Spinal cord (tissue), 10 donors: ENCODE results near the gene GMIP. TPM values are rescaled to one million over a fixed set of nuclear protein-coding genes. Genes with fewer than 3 reads are reported as not detected.
"Not testable (repeated sequence)": the region's sequence is repeated elsewhere in the genome, so short reads cannot be mapped to it uniquely, and the experiment has no call there.

ENCODE experiments used
- DNase-seq, 6 donors: peaks; one replicate each; pipeline versions ENCODE4 v3.0.0 to v3.0.0-alpha.2; 2013 to 2015; ENCODE audit warnings: low spot score in 6 of 6, low read depth in 4 of 6
- H3K27ac ChIP-seq: one replicate; pipeline ENCODE4 v1.5.1; 2013; ENCODE audit warnings: low read depth, low read length, control low read depth
- H3K27me3 ChIP-seq: one replicate; pipeline ENCODE4 v1.6.1; 2013; ENCODE audit warnings: low read length; ENCODE audit not compliant: control insufficient read depth, insufficient read depth
- H3K36me3 ChIP-seq: one replicate; pipeline ENCODE4 v1.6.1; 2013; ENCODE audit warnings: low read length; ENCODE audit not compliant: control insufficient read depth, insufficient read depth
- H3K4me1 ChIP-seq: one replicate; pipeline ENCODE4 v1.6.1; 2013; ENCODE audit warnings: low read length; ENCODE audit not compliant: control insufficient read depth, insufficient read depth
- H3K4me3 ChIP-seq: one replicate; pipeline ENCODE4 v1.5.1; 2013; ENCODE audit warnings: low read depth, low read length, control low read depth
- H3K9me3 ChIP-seq: one replicate; pipeline ENCODE4 v1.6.1; 2013; ENCODE audit warnings: low read length; ENCODE audit not compliant: control insufficient read depth, insufficient read depth
- WGBS: methylation state at CpG from one replicate; pipeline ENCODE4 v1.1.5; 2013; ENCODE audit warnings: missing lambda C conversion rate; ENCODE audit not compliant: insufficient coverage; 5-methylcytosine and 5-hydroxymethylcytosine counted together
- polyA plus RNA-seq, 2 donors: library from polyadenylated mRNA; unstranded; fragments of 120-200 nt; gene quantifications; one replicate each; pipeline ENCODE4 v1.2.1, GENCODE V29; 2013; ENCODE audit not compliant: insufficient read length in 2 of 2
- total RNA-seq, 2 donors: library from RNA; depleted of rRNA in 1 of 2; stranded (reverse); fragments of 120-200 nt in 1 of 2; fragments of >200 nt in 1 of 2; gene quantifications; one replicate each; pipeline versions ENCODE4 v1.2.3 to v1.2.4, GENCODE V29; 2013 to 2014
- donor health status: healthy.

GMIP gene
- total and polyA plus RNA-seq, 4 donors: 5.2 to 20.8 (median 13.5) TPM

DNA sequence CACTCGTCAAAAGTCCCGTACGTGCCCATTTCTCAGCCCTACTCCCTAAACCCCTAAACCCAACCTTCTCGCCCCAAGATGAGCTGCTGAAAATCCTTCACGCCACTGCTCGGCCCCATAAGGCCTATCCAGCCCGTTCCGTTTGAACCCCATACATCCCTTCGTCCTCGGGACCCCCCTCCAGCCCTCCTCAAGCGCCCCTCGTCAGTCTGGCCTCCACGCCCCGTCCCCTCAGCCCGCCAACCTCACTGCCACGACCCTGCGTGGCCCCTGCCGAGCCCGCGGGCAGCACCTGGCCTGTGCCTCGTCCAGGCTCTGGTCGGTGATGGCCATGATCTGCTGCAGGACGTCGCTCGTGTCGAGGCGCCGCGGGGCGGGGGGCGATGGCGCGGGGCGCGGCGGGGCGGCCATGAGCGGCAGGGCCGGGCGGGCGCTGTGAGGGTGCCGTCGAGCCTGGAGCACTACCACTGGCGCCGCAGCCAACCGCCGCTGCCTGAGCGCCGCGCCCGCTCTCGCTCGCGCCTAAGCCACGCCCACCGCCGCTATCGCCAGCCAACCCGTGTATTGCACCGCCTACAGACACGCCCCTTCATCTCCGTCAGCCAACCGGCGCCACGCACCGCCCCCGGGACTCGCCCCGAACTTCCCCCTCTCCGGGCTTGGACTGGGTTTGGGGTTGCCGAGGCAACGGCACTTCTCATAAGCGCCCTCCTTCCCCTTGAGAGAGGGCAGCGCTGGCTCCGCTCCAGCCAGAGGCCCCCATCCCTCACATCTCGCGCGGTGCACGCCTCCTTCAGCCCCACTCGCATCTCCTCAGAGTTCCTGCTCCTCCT, 25.0 kb downstream of the GMIP start, which contains the start of gene PBX4:
TSS of gene PBX4 (minus strand) at position 469 of the 833 bp plus-strand sequence. CDS start at position 411, 58 bp downstream.
- H3K27ac ChIP-seq: no peak within 1 kb of the TSS

DNA sequence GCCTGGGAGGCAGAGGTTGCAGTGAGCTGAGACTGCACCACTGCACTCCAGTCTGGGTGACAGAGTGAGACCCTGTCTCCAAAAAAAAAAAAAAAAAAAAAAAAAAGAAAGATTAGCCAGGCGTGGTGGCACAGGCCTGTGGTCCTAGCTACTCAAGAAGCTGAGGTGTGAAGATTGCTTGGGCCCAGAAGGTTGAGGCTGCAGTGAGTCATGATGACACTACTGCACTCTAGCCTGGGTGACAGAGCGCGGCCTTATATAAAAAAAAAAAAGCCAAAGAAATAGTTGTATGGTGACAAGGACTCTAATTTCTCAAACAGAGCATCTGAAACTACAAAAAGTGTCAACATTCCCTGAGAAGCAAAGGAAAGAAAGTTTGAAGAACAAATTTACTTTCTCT, 28.4 kb downstream of the GMIP start:
- peak in 1 of 6 donors; percentile 0 for DNase-seq
- no peaks in the 10 kb centered on the region for H3K27me3 ChIP-seq

More for the DNA sequence above, 25.0 kb downstream of the GMIP start, which contains the start of gene PBX4:
- Histone ChIP-seq H3K4me3 (peak within 1 kb of the TSS; percentile 66), H3K9me3 (no peaks in the 10 kb centered on the region), H3K4me1 (peaks cover 18% of the 10 kb centered on the region), H3K36me3 (peaks cover 7% of the 10 kb centered on the region), H3K27me3 (no peaks in the 10 kb centered on the region)
- DNase-seq: peak; percentile 89 to 99 (median 94)
- under 1% methylated on average over 80 of the region's 80 CpGs for WGBS

DNA sequence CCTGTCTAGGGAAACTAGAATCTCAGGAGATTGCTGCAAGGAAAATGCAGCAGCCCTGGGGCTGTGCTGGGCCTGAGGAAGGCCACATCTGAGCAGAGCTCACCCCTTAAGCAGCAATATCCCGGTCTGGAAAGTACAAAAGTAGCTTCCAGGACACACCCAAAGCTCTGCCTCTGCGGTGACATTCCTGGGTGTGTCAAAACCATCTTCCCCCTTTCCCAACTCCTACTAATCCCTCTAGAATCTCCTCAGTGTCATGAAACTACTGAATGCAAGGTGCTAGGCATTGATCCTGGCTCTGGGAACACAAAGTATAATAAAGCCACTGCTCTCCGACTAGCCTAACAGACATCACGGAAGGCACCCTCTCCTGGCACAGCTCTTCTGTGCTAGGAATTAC, 30.0 kb downstream of the GMIP start:
- Histone ChIP-seq H3K27ac (no peak overlapping the region), H3K4me1 (peaks cover 8% of the 10 kb centered on the region), H3K36me3 (peaks cover 5% of the 10 kb centered on the region), H3K27me3 (no peaks in the 10 kb centered on the region), H3K4me3 (no peak overlapping the region), H3K9me3 (no peaks in the 10 kb centered on the region)
- peak in 1 of 6 donors; percentile 2 for DNase-seq
- WGBS: 82% methylated on average over 4 of the region's 4 CpGs

More for the DNA sequence above, 28.4 kb downstream of the GMIP start:
- H3K36me3 ChIP-seq: no peaks in the 10 kb centered on the region
- WGBS: 100% methylated on average over 1 of the region's 3 CpGs
- H3K27ac ChIP-seq: no peak overlapping the region
- no peak overlapping the region for H3K4me3 ChIP-seq
- peaks cover 18% of the 10 kb centered on the region for H3K4me1 ChIP-seq
- no peaks in the 10 kb centered on the region for H3K9me3 ChIP-seq

DNA sequence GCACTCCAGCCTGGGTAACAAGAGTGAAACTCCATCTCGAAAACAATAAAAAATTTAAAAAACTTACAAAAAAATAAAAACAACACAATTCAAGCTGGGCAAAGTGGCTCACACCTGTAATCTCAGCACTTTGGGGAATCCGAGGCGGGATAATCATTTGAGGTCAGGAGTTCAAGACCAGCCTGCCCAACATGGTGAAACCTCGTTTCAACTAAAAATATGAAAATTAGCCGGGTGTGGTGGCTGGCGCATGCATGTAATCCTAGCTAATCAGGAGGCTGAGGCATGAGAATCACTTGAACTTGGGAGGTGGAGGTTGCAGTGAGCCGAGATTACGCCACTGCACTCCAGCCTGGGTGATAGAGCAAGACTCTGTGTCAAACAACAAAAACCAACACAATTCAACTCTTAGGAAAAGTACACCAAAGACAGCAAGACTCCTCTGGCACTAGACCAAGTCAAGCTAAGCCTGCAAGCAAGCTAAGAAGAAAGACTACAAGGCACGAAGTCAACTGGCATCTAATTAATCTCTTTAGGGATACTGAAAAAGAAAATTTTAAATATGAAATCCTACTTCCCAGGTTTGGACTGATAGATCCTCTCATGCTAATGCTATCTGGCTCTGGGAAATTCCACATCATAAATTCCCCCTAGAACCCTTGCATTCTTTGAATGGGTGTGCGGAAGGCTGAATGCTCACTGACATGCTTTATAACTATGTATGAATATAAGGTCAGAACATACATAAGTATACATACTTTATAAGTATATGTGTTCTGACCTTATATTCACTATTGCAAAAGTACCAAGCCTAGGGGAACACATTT, 32.9 kb downstream of the GMIP start:
- Histone ChIP-seq H3K4me1 (no peaks in the 10 kb centered on the region), H3K27me3 (no peaks in the 10 kb centered on the region), H3K36me3 (peaks cover 11% of the 10 kb centered on the region), H3K9me3 (no peaks in the 10 kb centered on the region), H3K27ac (no peak overlapping the region), H3K4me3 (no peak overlapping the region)
- 89% methylated on average over 6 of the region's 10 CpGs for WGBS
- DNase-seq: peak in 1 of 6 donors; percentile 34

DNA sequence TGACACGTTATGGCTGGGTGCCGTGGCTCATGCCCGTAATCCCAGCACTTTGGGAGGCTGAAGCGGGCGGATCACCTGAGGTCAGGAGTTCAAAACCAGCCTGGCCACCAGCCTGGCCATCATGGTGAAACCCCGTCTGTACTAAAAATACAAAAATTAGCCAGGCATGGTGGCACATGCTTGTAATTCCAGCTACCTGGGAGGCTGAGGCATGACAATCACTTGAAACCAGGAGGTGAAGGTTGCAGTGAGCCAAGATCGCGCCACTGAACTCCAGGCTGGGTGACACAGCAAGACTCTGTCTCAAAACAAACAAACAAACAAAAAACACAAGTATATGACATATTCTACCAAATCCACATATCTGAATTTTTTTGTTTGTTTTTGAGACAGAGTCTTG, 36.8 kb downstream of the GMIP start:
- H3K27me3 ChIP-seq, H3K4me1 ChIP-seq, H3K4me3 ChIP-seq, H3K9me3 ChIP-seq, DNase-seq, H3K27ac ChIP-seq: not testable (repeated sequence)
- 96% methylated on average over 6 of the region's 8 CpGs for WGBS
- H3K36me3 ChIP-seq: peaks cover 11% of the 10 kb centered on the region

DNA sequence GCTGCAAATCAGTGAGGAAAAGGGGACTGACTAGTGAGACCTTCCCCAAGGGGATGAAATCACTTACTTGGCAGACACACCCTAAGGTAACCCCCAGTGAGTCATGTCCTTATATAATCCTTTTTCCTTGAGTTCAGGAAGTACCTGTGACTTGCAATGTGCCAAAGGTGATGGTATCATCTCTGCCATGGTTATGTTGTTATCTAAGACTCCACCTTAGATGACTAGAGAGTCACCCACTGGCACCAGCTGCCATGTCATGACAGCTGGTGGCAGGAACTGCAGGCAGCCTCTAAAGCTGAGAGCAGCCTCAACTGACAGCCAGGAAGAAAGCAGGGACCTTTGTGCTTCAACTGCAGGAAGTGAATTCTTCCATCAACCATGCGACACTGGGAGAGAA, 37.4 kb downstream of the GMIP start:
- Histone ChIP-seq H3K27me3 (no peaks in the 10 kb centered on the region), H3K4me3 (no peak overlapping the region), H3K4me1 (no peaks in the 10 kb centered on the region), H3K36me3 (peaks cover 11% of the 10 kb centered on the region), H3K9me3 (no peaks in the 10 kb centered on the region), H3K27ac (no peak overlapping the region)
- no peak for DNase-seq
- no CpG with 5 or more reads among the region's 1 CpG for WGBS

DNA sequence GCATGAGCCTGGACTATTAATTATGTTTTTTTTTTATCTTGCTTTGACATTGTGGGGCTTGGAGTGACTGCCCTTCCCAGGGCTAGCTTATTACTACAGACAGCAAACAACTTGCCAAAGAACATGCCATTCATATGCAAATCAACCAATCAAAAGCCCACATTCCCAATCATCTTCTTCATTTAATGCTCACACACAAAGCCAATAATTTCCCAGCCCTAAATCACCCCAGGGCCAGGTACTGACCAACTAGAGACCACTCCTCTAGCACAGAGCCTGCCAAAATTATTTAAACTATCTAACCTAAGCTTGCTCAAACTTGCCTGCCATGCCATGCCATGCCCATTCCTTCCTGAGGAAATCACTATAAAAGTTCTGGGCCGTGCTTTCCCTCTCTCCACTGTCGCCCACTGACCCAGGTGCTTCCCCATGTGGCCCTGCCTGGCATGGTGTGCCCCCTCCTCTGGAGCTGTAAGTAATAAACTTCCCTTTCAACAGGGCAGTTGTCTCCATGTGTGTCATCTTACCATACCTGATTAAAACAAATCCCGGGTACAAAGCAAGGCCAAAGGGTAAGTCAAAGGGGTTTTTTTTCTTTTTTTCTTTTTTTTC, 40.6 kb downstream of the GMIP start:
- H3K27me3 ChIP-seq: no peaks in the 10 kb centered on the region
- no peak for DNase-seq
- H3K27ac ChIP-seq: no peak overlapping the region
- H3K9me3 ChIP-seq: no peaks in the 10 kb centered on the region
- H3K36me3 ChIP-seq: peaks cover 14% of the 10 kb centered on the region
- no peak overlapping the region for H3K4me3 ChIP-seq
- WGBS: 21% methylated on average over 2 of the region's 3 CpGs
- H3K4me1 ChIP-seq: no peaks in the 10 kb centered on the region

DNA sequence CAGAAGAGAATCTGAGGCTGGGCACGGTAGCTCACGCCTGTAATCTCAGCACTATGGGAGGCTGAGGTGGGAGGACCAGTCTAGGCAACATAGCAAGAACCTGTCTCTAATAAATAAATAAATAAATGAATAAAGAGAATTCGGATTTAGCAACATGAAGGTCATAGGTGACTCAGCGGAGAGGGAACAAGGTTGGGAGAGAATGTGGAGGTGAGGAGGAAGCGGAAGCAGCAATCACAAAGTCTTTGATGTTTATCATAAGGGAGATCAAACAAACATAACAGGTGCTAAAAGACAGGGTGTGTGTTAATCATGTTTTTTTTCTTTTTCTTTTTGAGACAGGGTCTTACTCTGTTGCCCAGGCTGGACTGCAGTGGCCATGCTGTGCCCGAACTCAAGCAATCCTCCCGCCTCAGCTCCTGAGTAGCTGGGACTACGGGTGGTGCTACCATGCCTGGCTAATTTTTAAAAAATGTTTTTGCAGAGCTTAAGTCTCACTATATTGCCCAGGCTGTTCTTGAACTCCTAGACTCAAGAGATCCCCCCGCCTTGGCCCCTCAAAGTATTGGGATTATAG, 41.2 kb downstream of the GMIP start:
- DNase-seq: no peak
- no peak overlapping the region for H3K27ac ChIP-seq
- no peaks in the 10 kb centered on the region for H3K9me3 ChIP-seq
- H3K27me3 ChIP-seq: no peaks in the 10 kb centered on the region
- WGBS: 92% methylated on average over 5 of the region's 9 CpGs
- no peak overlapping the region for H3K4me3 ChIP-seq
- H3K4me1 ChIP-seq: no peaks in the 10 kb centered on the region
- H3K36me3 ChIP-seq: peaks cover 16% of the 10 kb centered on the region

DNA sequence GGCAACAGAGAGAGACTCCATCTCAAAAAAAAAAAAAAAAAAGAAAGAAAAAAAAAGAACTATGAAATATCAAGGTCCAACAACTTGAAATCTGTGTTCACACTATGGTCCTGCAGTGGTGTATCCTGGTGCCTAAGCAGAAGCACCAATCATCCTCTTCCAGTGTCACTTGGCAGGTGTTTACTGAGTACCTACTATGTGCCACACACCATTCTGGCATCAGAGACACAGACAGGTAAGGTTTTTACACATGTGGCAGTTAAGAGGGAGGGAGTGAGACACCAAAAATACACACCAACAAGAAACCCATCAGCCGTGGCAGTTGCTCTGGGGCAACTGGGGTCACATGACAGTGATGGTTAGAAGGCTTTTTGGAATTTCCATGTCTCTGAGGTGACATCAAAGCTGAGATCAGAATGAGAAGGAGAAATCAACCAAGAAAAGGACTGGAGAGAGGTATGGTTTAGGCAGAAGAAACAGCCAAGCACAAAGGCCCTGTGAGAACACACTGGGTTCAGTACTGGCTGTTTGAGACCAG, 42.6 kb downstream of the GMIP start:
- H3K27me3 ChIP-seq: no peaks in the 10 kb centered on the region
- H3K36me3 ChIP-seq: peaks cover 18% of the 10 kb centered on the region
- no peak overlapping the region for H3K27ac ChIP-seq
- no peaks in the 10 kb centered on the region for H3K4me1 ChIP-seq
- no peaks in the 10 kb centered on the region for H3K9me3 ChIP-seq
- no peak overlapping the region for H3K4me3 ChIP-seq
- no peak for DNase-seq
- no CpG with 5 or more reads among the region's 1 CpG for WGBS
